Measurements from ENCODE around the gene ACOXL. TPM values are rescaled to one million over a fixed set of nuclear protein-coding genes. Genes with fewer than 3 reads are reported as not detected.

Gene ACOXL
- total and polyA plus RNA-seq, 2 donors (not counting 3 experiments of a cell fraction or from before 2014, with no cell fraction given) = not detected

DNA sequence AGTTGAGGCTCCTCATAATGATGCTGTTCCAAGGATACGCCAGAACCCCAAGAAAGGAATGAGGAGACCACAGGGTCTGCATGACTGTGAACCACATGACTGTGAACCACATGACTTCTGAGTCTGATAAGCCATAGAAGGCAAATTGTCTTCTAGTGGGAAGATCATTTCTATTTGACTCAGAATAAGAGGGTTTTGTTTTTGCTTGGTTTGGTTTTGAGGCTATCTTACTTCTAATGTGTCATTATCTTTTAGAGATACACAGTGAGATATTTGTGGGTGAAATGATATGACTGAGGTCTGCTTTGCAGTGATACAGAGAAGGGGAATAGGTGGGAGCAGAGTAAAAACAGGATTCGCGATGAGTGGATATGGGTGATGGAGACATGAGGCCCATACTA is 359.4 kb downstream of the ACOXL start:
- no peak overlapping the region for H3K27ac ChIP-seq (ENCODE audit: insufficient read depth, low read depth, low read length)
- peaks cover 22 to 55% of the 10 kb centered on the region in 2 experiments for H3K27me3 ChIP-seq (ENCODE audit: control insufficient read depth in 2 of 2, insufficient read depth in 2 of 2, low read length in 2 of 2)
- no peaks in the 10 kb centered on the region for H3K79me2 ChIP-seq (ENCODE audit: control insufficient read depth, insufficient read depth, low read length)
- no peaks in the 10 kb centered on the region for H3K4me1 ChIP-seq (ENCODE audit: control insufficient read depth, extremely low read depth, insufficient read depth, low read length)
- intact Hi-C loops (cut with micrococcal nuclease) (no loop called here), dilution Hi-C loops (cut with MboI; ENCODE audit: extremely low pct_ligation_motif_present, low sequenced_read_pairs) (no loop called here)
- H3K9me3 ChIP-seq (replicated peaks; ENCODE audit: control insufficient read depth, insufficient read depth, low read length) = no peaks in the 10 kb centered on the region
- TF ChIP-seq FOS (IDR thresholded peaks at IDR 0.05; ENCODE audit: borderline replicate concordance, insufficient read depth, low read length) (no peak), JUN (IDR thresholded peaks at IDR 0.05; ENCODE audit: borderline replicate concordance, insufficient read depth, insufficient read length, low read depth) (no peak), POLR2A (IDR thresholded peaks at IDR 0.05; ENCODE audit: low read depth, low read length) (no peak), MYC (IDR thresholded peaks at IDR 0.05; ENCODE audit: low read depth, low read length) (no peak)
- TF ChIP-seq, protein P1, sequence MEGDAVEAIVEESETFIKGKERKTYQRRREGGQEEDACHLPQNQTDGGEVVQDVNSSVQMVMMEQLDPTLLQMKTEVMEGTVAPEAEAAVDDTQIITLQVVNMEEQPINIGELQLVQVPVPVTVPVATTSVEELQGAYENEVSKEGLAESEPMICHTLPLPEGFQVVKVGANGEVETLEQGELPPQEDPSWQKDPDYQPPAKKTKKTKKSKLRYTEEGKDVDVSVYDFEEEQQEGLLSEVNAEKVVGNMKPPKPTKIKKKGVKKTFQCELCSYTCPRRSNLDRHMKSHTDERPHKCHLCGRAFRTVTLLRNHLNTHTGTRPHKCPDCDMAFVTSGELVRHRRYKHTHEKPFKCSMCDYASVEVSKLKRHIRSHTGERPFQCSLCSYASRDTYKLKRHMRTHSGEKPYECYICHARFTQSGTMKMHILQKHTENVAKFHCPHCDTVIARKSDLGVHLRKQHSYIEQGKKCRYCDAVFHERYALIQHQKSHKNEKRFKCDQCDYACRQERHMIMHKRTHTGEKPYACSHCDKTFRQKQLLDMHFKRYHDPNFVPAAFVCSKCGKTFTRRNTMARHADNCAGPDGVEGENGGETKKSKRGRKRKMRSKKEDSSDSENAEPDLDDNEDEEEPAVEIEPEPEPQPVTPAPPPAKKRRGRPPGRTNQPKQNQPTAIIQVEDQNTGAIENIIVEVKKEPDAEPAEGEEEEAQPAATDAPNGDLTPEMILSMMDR (IDR thresholded peaks at IDR 0.05; ENCODE audit: extremely low read depth in 1 of 2, insufficient read depth in 1 of 2, low read depth in 1 of 2, low read length in 2 of 2) = no peak
- TF ChIP-seq, protein P2, sequence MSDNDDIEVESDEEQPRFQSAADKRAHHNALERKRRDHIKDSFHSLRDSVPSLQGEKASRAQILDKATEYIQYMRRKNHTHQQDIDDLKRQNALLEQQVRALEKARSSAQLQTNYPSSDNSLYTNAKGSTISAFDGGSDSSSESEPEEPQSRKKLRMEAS (IDR thresholded peaks at IDR 0.05; ENCODE audit: insufficient read depth, insufficient read length) = no peak
- no peak overlapping the region for H3K9ac ChIP-seq (replicated peaks; ENCODE audit: extremely low read depth, insufficient read depth, low read length)
- H3K4me3 ChIP-seq (replicated peaks in 1 of 3; ENCODE audit: insufficient read depth in 1 of 3, low read depth in 1 of 3, low read length in 3 of 3) = no peak overlapping the region
- FAIRE-seq (no peak), DNase-seq (ENCODE audit: low read depth, low spot score) (no peak)
- BruUV-seq (replicated peaks) = no TSS peak
- ChIA-PET POLR2A (interaction anchor here (1.8 kb wide), 1 partner anchor 20 kb away, joined by 3 read pairs; no protein-coding TSS in a partner anchor), CTCF (interaction anchor here (1.3 kb wide), 1 partner anchor 24 kb away, joined by 3 read pairs; no protein-coding TSS in a partner anchor)
- no peaks in the 10 kb centered on the region for H4K20me1 ChIP-seq (replicated peaks; ENCODE audit: control insufficient read depth, extremely low read depth, insufficient read depth, low read length)
- no peaks in the 10 kb centered on the region for H3K36me3 ChIP-seq (ENCODE audit: control insufficient read depth in 2 of 2, extremely low read depth in 1 of 2, insufficient read depth in 2 of 2, low read length in 2 of 2)
- H2AFZ ChIP-seq (ENCODE audit: low read depth, low read length) = no peak overlapping the region
- no peaks in the 10 kb centered on the region for H3K9me1 ChIP-seq (replicated peaks; ENCODE audit: control insufficient read depth, extremely low read depth, insufficient read depth, low read length)
- no peak overlapping the region for H3K4me2 ChIP-seq (ENCODE audit: insufficient read depth, low read length)

DNA sequence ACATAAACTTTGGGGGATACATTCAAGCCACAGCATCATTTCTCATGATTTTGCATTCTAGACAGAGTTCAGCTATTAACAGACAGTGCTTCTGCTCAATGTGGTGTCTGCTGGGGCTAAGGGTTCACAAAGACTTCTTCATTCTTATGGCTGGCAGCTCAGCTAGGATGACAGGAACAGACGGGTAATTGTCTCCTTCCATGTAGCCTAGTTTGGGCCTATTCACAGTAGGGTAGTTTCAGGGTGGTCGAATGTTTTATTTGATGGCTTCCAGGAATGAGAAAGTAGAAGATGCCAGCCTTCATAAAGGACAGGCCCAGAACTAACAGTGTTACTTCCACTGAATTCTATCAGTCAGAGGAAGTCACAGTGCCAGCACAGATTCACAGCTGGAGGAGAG is 362.3 kb downstream of the ACOXL start:
- POLR2A ChIA-PET = no interaction called here
- FAIRE-seq = no peak

More for the DNA sequence above, 362.3 kb downstream of the ACOXL start:
- Histone ChIP-seq H3K9me3 (replicated peaks; ENCODE audit: control insufficient read depth, insufficient read depth, low read length) (no peaks in the 10 kb centered on the region), H3K9ac (replicated peaks; ENCODE audit: extremely low read depth, insufficient read depth, low read length) (no peak overlapping the region), H3K4me1 (ENCODE audit: control insufficient read depth, extremely low read depth, insufficient read depth, low read length) (no peaks in the 10 kb centered on the region), H3K27ac (ENCODE audit: insufficient read depth, low read depth, low read length) (no peak overlapping the region), H3K9me1 (replicated peaks; ENCODE audit: control insufficient read depth, extremely low read depth, insufficient read depth, low read length) (no peaks in the 10 kb centered on the region), H3K79me2 (ENCODE audit: control insufficient read depth, insufficient read depth, low read length) (no peaks in the 10 kb centered on the region), H3K27me3 (ENCODE audit: control insufficient read depth in 2 of 2, insufficient read depth in 2 of 2, low read length in 2 of 2) (peaks cover 26 to 56% of the 10 kb centered on the region in 2 experiments), H4K20me1 (replicated peaks; ENCODE audit: control insufficient read depth, extremely low read depth, insufficient read depth, low read length) (no peaks in the 10 kb centered on the region), H2AFZ (ENCODE audit: low read depth, low read length) (no peak overlapping the region), H3K4me3 (replicated peaks in 1 of 3; ENCODE audit: insufficient read depth in 1 of 3, low read depth in 1 of 3, low read length in 3 of 3) (no peak overlapping the region), H3K4me2 (ENCODE audit: insufficient read depth, low read length) (no peak overlapping the region), H3K36me3 (ENCODE audit: control insufficient read depth in 2 of 2, extremely low read depth in 1 of 2, insufficient read depth in 2 of 2, low read length in 2 of 2) (no peaks in the 10 kb centered on the region)
- no TSS peak for BruUV-seq (replicated peaks)
- dilution Hi-C loops (cut with MboI; ENCODE audit: extremely low pct_ligation_motif_present, low sequenced_read_pairs) = no loop called here
- no peak for DNase-seq (ENCODE audit: low read depth, low spot score)
- TF ChIP-seq, protein P2 (IDR thresholded peaks at IDR 0.05; ENCODE audit: insufficient read depth, insufficient read length) = no peak
- TF ChIP-seq GATA2 (IDR thresholded peaks at IDR 0.05; ENCODE audit: insufficient read depth, insufficient read length, low read depth, low read length) (no peak), POLR2AphosphoS5 (IDR thresholded peaks at IDR 0.05; ENCODE audit: insufficient read depth, low read depth, low read length) (no peak), EZH2 (IDR thresholded peaks at IDR 0.05; ENCODE audit: borderline replicate concordance, low read depth, low read length, severe bottlenecking) (no peak), FOS (IDR thresholded peaks at IDR 0.05; ENCODE audit: borderline replicate concordance, insufficient read depth, low read length) (no peak), POLR2A (IDR thresholded peaks at IDR 0.05; ENCODE audit: low read depth, low read length) (no peak), MYC (IDR thresholded peaks at IDR 0.05; ENCODE audit: low read depth, low read length) (no peak), JUN (IDR thresholded peaks at IDR 0.05; ENCODE audit: borderline replicate concordance, insufficient read depth, insufficient read length, low read depth) (no peak)
- TF ChIP-seq, protein P1 (IDR thresholded peaks at IDR 0.05; ENCODE audit: extremely low read depth in 1 of 2, insufficient read depth in 1 of 2, low read depth in 1 of 2, low read length in 2 of 2) = no peak
- CTCF ChIA-PET = interaction anchor here (1.4 kb wide), 1 partner anchor 23 kb away, joined by 4 read pairs; no protein-coding TSS in a partner anchor
- intact Hi-C loops (cut with micrococcal nuclease) = no loop called here
